GM18505 (cell line): ENCODE measurements around the gene ARAF.
A peak's percentile ranks its signal among the peaks of the same experiment; 100 is the strongest.

ENCODE experiments used
- ATAC-seq: cut with Tn5 transposase; IDR thresholded peaks from one replicate; pipeline ENCODE4 v1.9.1; 2021; ENCODE audit not compliant: unreplicated experiment
- POLR2A ChIP-seq: IDR thresholded peaks from 4 replicates; pipeline ENCODE4 v1.6.1; 2011; ENCODE audit warnings: borderline replicate concordance; ENCODE audit not compliant: insufficient read depth, insufficient read length; ENCODE audit errors: extremely low read depth

Gene ARAF

GRCh38 chrX:47608130-47608810 lies 47.3 kb downstream of the ARAF start:
- no peak for TF ChIP-seq POLR2A
- ATAC-seq: no peak

GRCh38 chrX:47610511-47610910 lies 49.5 kb downstream of the ARAF start:
- no peak for ATAC-seq
- TF ChIP-seq POLR2A: no peak

GRCh38 chrX:47611489-47611888 lies 50.5 kb downstream of the ARAF start:
- TF ChIP-seq POLR2A: no peak
- ATAC-seq: no peak

- ATAC-seq: no peak
- TF ChIP-seq POLR2A: no peak
These were observed 50.9 kb downstream of the ARAF start for GRCh38 chrX:47611926-47612325.

GRCh38 chrX:47612418-47612817 lies 51.4 kb downstream of the ARAF start:
- no peak for TF ChIP-seq POLR2A
- no peak for ATAC-seq

- no peak for TF ChIP-seq POLR2A
- ATAC-seq: no peak
These were observed 52.1 kb downstream of the ARAF start for GRCh38 chrX:47613082-47613481.

GRCh38 chrX:47614618-47615017 lies 53.6 kb downstream of the ARAF start:
- no peak for ATAC-seq
- no peak for TF ChIP-seq POLR2A

- ATAC-seq: no peak
- TF ChIP-seq POLR2A: no peak
These were observed 58.0 kb downstream of the ARAF start for GRCh38 chrX:47618923-47619485.

- TF ChIP-seq POLR2A: no peak
- peak; percentile 84 for ATAC-seq
These were observed 58.7 kb downstream of the ARAF start, which contains the start of gene SYN1 for GRCh38 chrX:47619486-47620302. Gene SYN1 (minus strand): TSS chrX:47619857. CDS start chrX:47619728, 129 bp downstream.

GRCh38 chrX:47620303-47620685 lies 59.3 kb downstream of the ARAF start:
- ATAC-seq: no peak
- no peak for TF ChIP-seq POLR2A
